Measurements from ENCODE around the gene SLC6A3.
"Not testable (repeated sequence)": the region's sequence is repeated elsewhere in the genome, so short reads cannot be mapped to it uniquely, and the experiment has no call there.

SLC6A3 gene

DNA sequence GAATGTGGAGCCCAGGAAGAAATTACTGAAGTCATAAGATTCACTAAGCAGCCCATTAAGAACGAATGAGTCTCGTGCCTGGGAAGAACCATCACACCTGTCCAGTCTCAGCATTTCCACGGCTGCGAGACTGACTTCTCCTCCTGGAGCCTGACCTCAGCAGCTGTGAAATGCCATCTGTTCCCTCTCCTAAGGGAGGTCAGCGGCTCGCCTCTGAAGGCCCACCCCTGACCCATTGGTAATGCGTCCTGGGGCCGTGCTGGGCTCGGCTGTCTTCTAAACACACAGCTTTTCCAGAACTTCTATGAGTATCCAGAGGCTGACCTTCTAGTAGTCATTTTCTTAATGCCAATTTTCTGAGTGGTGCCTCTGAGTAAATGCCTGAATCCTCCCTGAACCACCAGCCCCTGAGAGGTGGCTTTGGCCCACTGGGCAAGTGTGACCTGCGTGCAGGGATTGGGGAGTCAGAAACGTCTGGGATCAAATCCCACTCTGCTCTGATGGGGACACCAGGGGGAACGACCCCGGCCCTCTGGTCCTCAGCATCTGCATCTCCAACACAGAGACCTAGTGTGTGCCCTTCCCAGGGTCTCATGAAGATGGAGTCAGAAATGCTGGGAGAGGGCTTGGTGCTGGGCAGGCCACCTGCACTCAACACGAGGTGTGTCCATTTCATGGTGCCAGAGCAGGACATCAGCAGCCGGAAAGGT is 5.7 kb downstream of the SLC6A3 start:
- DNase-seq: no peak

DNA sequence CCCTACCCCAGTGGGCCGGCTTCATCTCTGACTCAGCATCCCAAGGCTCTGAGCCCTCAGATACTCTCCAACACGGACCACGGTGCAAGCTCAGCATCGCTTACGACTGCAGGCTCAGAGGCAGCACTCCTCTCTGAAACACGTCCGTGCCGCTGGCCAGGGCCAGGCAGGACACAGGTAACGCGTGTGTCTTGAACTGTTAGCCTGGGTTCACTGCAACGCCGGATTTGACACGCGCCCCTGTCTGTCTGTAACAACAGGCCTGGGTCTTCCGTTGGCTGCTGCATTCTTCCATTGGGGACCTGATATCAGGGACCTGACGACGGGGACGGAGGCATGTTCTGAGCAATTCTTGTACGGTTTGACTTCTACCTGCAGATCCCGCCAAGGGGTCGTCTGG is 6.4 kb downstream of the SLC6A3 start:
- DNase-seq: no peak

DNA sequence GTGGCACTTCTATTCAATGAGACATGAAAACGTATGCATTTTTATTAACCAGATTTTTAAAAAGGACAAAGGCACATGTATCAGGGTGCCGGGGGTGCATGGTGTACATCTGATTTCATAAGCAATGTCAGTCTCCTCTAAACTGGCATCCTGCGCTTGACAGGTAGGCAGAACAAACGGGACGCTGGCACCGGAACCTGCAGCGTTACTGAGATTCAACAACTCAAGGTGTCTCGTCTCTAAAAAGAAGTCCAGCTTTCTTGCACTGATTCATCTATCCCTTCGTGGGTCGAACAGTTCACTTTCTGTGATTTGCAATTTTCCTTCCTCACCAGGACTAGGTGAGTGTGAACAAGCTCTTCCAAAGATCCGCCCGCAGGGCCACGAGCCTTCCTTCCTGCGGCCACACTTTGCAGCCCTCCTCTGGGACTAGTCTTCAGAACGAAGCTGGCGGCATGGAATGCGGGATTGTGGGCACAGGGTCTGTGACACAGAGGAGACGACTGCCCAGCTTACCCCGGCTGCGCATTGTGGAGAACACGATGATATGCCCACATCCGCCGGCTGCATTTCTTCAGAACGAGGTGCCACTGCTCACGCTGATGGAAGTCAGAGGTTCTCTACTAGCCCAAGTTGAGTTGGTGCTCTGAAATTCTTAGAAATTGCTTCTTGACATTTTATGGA is 7.2 kb downstream of the SLC6A3 start:
- no peak for DNase-seq

- peak in 1 of 2 experiments; percentile 51 for DNase-seq
Observed at GRCh38 chr5:1437226-1437829, 7.9 kb downstream of the SLC6A3 start.

DNA sequence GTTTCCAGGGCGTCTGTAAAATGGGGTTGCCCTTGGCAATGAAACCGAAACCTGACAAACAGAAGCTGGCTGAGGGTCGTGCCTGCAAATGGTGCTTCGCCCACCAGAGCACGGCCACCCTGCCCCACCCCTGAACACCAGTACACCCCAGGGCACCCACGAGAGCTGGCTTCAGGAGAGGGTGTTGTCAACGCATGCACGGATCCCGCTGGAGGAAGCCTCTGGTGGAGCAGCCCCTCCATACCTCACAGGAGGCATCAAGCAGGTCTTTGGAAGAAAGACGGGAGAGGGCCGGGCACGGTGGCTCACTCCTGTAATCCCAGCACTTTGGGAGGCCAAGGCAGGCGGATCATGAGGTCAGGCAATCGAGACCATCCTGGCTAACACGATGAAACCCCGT is 8.6 kb downstream of the SLC6A3 start:
- no peak for DNase-seq

- no peak for DNase-seq
Observed at GRCh38 chr5:1436036-1436435, 9.2 kb downstream of the SLC6A3 start.

DNA sequence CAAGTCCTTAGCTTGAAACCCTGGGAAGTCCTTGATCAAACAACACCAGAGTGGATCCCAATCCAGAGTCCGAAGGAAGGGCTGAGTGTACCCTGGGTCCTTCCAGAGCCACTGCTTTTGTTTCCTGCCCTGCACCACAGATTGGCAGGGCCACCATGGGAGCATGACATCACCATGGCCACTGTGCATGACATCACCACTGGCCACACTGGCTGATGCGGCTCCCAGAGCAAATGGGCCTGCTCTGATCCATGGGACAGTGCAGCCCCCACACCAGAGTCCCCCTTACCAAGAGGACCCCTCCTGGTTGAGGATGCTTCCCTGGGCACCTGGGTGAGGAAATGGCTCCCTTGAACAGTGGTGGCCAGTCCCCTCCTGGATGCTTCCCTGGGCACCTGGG is 9.9 kb downstream of the SLC6A3 start:
- DNase-seq: no peak

GRCh38 chr5:1432296-1432695 is 12.9 kb downstream of the SLC6A3 start:
- no peak for DNase-seq

- no peak for DNase-seq
Observed at GRCh38 chr5:1431896-1432295, 13.3 kb downstream of the SLC6A3 start.

DNA sequence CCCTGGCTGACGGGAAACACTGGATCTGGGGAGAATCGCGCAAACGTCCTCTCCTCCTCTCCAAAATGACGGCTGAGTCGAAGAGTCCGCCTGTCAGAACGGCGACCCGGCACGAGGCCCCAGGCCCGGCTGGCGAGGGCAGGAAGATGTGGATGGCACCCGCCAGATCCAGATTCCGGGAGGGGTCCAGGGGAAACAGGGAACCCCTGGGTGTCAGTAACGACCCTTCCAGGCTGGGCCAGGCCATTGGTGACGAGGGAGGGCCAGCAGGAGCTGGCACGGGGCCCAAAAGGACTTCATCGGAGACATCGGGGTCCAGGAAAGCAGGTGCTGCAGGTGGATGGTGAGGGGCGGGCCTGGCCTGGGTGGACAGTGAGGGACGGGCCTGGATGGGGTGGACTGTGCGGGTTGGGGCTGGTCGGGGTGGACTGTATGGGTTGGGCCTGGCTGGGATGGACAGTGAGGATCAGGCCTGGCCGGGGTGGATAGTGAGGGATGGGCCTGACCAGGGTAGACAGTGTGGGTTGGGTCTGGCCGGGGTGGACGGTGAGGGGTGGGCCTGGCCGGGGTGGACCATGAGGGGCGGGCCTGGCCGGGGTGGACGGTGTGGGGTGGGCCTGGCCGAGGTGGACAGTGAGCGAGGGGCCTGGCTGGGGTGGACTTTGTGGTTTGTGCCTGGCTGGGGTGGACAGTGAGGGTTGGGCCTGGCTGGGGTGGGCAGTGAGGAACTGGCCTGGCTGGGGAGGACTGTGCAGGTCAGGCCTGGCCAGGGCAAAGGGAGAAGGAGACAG is 14.0 kb downstream of the SLC6A3 start:
- no peak for DNase-seq

GRCh38 chr5:1430121-1430795 is 15.0 kb downstream of the SLC6A3 start:
- no peak for DNase-seq

DNA sequence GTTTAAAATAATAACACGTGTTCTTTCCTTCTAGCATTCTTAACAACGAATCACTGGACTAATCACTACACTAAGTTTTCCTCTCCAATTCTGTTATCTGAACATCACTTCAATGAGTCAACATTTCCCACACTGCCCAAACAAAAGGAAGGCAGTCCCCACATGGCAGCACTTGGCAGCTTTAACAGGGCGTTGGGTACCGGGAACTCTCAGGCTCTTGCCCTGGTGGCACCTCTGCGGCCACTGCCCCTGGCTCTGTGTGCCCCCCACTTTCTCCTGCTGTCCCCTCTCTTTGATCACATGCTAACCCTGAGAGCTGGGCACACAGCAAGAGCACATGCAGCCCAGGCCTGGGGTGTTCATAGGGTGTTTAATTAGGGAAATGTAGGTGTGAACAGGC is 15.7 kb downstream of the SLC6A3 start:
- no peak for DNase-seq

DNA sequence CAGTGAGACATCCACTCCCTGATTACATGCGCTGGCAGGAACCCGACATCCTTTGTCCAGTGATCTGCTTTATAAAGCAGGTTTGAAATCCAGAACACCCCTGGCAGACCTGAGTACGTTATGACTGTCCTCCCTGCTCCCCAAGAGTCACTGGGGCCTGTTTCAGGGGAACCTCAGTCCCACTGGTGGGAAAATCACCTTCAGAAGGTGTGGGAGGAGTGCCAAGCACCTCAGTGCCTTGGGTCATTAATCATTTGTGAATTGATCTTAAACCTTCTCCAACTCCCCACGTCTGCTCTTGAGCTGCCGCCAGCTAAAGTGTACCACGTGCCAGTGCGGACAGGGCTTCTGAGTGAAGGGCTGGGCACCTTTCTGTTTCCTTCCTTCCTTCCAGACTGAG is 16.2 kb downstream of the SLC6A3 start:
- no peak for DNase-seq

GRCh38 chr5:1428107-1428506 is 17.1 kb downstream of the SLC6A3 start:
- no peak for DNase-seq

- DNase-seq: no peak
Observed at GRCh38 chr5:1424716-1425115, 20.5 kb downstream of the SLC6A3 start.

DNA sequence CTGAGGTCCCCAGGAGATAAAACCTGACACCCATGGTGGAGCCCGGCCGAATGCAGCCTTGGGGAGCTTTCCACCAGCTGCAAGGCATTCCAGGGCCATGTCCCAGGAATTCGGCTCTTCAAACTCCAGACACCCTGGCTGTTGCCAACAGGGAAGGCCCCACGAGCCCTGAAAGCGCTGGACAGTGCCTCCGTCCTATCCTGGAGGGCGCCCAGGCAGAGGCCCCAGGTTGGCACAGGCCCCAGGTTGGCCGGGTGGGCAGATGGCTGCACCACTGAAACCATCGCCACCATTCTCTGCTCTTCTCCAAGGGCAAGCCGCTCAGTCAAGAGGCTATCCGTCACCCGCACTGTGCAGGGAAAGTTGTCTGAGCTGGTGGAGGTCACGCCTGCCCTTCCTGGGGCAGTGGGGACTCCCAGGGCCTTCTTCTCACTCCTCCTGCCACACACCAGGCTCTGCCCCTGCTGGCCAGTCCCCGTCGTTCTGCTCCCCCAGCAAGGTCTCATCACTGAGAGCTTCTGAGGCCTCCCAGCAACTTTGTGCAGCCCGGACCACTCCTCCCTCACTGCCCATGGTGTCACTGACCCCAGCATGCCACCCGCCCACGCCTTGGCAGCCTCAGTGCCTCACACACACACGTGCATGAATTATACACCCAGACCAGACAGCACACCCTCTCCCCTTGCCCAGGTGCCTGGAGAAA is 21.2 kb downstream of the SLC6A3 start:
- DNase-seq: no peak

- DNase-seq: not testable (repeated sequence)
Observed at GRCh38 chr5:1422522-1422921, 22.7 kb downstream of the SLC6A3 start.

DNA sequence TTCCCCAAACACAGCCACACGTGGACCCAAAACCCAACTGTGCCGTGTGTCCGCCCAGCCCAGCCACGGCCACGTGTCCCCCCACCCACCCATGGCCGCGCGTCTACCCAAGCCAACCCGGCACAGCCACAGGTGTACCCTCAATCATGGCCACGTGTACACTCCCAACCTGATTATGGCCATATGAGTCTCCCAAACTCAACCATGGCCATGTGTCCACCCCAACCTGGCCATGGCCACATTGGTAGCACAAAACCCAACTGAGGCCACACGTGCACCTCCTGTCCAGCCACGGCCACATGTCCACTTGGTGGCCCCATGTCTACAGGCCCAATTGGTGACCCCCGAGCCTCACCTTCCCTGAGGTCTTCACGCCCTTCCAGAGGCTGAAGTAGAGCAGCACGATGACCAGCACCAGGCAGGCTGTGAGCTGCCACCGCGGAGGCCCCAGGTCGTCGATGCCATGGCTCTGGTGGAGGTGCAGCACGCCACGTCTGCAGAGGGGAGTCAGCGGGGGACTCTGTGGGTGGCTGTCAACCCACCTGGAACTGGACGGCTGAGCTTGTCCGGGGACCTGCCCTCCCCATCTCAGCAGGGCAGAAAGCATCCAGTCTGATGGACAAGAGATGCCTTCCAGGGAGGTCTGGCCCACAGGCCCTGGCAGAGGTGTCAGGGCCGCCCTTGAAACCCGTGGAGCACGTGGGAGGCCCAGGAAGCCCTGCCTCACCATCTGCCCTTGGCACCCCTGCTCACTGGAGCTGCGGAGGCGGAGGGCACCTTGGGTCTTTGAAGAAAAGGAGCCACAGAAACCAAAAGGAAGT is 23.5 kb downstream of the SLC6A3 start:
- no peak for DNase-seq

DNA sequence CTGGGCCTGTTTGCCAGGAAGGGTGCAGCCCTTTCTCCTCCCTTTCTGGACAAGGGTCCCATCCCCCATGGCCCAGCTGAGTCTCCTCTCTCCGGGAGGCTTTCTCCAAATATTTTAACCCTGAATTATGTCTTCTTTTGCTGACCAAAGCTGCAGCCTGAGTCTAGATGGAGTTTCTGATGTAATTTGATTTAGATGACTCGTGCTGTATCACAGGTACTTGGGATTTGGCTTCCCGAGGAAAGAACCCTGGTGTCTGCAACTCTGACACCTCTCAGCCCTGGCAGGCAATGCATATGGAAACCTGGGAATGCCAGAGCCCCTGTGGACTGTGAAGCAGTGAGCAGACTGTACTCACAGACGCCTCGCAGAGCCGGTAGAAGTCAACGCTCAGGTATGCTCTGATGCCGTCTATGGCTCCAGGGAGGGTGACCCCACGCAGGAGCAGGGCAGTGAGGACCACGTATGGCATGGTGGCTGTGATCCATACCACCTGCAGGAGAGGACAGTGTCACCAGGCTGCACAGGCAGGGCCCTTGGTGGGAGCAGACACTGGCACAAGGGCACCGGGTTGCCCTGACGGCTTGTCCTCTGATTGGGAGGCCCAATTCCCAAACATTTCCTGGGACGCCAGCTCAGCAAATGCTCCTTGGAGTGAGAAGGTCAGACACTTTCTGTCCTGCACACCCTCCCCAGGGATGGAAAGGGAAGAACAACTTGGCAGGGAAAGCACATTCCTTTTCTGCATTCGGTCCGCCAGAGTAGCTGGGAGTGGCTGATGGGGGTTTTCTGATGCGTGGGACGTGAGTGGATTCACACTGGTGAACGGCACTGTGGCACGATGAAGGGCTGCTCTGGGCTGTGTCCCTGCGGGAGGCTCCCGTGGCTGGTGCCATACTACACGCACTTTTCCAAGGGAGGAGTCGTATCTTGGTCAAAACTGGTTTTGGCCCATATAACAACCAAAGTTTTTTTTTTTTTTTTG is 24.7 kb downstream of the SLC6A3 start:
- no peak for DNase-seq
